ENCODE results near the gene PARD3. TPM values are rescaled to one million over a fixed set of nuclear protein-coding genes. Genes with fewer than 3 reads are reported as not detected.
A peak's percentile ranks its signal among the peaks of the same experiment; 100 is the strongest.

The PARD3 gene
- total and polyA plus RNA-seq, 8 donors, result 25.6 to 54.5 (median 47.8) TPM

DNA sequence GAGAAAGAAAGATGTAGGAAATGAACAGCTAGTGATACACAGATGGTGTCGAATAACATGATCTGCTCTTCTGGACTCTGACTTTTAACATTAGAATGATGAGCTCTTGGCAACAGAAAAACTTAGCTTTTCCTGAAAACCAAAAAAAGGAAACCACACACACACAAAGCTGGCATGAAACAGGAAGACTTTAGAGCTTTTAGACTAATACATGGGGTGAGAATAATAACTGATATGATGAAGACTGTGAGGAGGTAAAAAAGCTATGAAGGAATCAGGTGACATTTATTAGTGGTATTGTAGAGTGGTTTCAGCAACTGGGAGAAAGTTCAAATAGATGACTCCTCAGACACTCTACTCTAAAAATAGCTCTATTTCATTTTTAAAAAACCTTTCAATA is 491.9 kb downstream of the PARD3 start:
- peaks cover 7 to 8% of the 10 kb centered on the region in 2 donors for H3K4me1 ChIP-seq
- no peaks in the 10 kb centered on the region for H3K36me3 ChIP-seq
- peak overlapping the region in 1 of 2 donors; percentile 39 for H3K27ac ChIP-seq
- TF ChIP-seq, protein P1, sequence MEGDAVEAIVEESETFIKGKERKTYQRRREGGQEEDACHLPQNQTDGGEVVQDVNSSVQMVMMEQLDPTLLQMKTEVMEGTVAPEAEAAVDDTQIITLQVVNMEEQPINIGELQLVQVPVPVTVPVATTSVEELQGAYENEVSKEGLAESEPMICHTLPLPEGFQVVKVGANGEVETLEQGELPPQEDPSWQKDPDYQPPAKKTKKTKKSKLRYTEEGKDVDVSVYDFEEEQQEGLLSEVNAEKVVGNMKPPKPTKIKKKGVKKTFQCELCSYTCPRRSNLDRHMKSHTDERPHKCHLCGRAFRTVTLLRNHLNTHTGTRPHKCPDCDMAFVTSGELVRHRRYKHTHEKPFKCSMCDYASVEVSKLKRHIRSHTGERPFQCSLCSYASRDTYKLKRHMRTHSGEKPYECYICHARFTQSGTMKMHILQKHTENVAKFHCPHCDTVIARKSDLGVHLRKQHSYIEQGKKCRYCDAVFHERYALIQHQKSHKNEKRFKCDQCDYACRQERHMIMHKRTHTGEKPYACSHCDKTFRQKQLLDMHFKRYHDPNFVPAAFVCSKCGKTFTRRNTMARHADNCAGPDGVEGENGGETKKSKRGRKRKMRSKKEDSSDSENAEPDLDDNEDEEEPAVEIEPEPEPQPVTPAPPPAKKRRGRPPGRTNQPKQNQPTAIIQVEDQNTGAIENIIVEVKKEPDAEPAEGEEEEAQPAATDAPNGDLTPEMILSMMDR (IDR thresholded peaks at IDR 0.05), result no peak
- intact Hi-C loops (cut with DNase I), result no loop called here
- peak; percentile 10 for ATAC-seq
- no peaks in the 10 kb centered on the region for H3K27me3 ChIP-seq
- H3K9me3 ChIP-seq, result no peaks in the 10 kb centered on the region
- no peak for DNase-seq
- no peak overlapping the region for H3K4me3 ChIP-seq

DNA sequence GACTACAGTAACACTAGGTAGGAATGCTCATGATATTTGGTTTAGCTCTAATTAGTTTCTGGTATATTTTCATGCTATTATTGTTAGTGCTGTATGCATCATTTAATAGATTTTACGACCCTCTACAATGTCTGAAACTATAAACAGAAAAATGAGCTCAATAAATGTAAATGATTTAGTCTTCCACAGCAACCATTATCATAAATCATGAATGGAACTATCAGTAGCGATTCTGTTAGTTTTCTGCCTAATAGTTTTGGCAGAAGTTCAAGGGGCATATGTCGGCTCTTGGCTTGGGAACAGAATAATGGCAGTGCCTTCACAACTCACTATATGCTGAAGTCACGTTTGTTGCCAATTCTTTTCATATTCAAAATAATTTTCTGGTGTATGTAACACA is 494.8 kb downstream of the PARD3 start:
- DNase-seq, result peak in 1 of 4 donors; percentile 36
- intact Hi-C loops (cut with DNase I), result no loop called here
- peak overlapping the region in 1 of 2 donors; percentile 27 for H3K27ac ChIP-seq
- H3K36me3 ChIP-seq, result no peaks in the 10 kb centered on the region
- H3K27me3 ChIP-seq, result no peaks in the 10 kb centered on the region
- H3K4me3 ChIP-seq, result no peak overlapping the region
- H3K9me3 ChIP-seq, result no peaks in the 10 kb centered on the region
- H3K4me1 ChIP-seq, result peaks cover 7 to 8% of the 10 kb centered on the region in 2 donors
- TF ChIP-seq, protein P1 (IDR thresholded peaks at IDR 0.05), result no peak
- no peak for ATAC-seq

DNA sequence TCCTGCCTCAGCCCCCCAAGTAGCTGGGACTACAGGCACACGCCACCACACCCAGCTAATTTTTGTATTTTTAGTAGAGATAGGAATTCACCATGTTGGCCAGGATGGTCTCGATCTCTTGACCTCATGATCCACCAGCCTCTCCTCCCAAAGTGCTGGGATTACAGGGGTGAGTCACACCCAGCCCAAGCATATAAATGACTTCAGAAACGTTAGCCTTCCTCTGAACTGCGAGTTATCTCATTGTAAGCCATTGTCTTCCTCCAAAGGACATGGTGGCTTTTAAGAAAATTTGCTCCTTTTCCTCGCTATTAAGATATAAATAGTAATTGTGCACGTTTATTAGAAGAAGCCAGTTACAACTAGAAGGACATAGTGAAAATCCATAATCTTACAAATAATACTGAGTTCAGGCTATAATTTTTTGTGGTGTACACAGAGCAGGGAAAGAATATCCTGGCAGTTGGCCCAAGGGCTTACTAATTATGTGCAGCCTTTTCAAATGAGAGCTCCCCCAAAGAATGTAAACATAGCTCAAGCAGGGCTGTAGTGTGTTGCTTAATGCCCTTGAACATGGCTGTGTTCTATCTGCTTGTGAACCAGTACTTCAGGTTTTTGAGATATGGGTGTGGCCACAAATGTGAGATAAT is 495.8 kb downstream of the PARD3 start:
- DNase-seq (peak in 3 of 4 donors; percentile 68 to 95 (median 90)), ATAC-seq (peak; percentile 94)
- Histone ChIP-seq H3K27me3 (no peaks in the 10 kb centered on the region), H3K36me3 (no peaks in the 10 kb centered on the region), H3K4me3 (no peak overlapping the region), H3K27ac (peak overlapping the region; percentile 63 to 76), H3K9me3 (no peaks in the 10 kb centered on the region), H3K4me1 (peaks cover 7 to 8% of the 10 kb centered on the region in 2 donors)
- TF ChIP-seq, protein P1 (IDR thresholded peaks at IDR 0.05), result no peak
- intact Hi-C loops (cut with DNase I), result no loop called here

DNA sequence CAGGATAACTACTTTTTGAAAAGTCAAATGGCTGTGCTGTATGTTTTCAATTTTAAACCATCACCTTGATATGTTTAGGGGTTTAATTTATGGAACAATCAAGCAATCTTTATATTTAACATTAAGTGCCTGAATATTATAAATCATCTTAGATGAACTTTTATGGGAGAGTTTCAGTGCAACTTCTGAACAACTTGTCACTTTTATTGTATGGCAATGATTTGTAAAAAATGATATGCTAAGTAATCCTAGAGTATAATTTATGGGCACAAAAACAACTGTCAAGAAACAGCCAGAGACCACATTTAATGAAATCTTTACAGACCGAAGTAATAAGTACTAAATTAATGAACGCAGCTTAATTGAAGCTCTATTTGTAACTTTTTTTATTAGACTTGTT is 498.9 kb downstream of the PARD3 start:
- Histone ChIP-seq H3K27ac (no peak overlapping the region), H3K9me3 (no peaks in the 10 kb centered on the region), H3K36me3 (no peaks in the 10 kb centered on the region), H3K27me3 (no peaks in the 10 kb centered on the region), H3K4me1 (peaks cover 7 to 8% of the 10 kb centered on the region in 2 donors), H3K4me3 (no peak overlapping the region)
- no peak for DNase-seq
- no peak for ATAC-seq
- TF ChIP-seq, protein P1 (IDR thresholded peaks at IDR 0.05), result no peak
- intact Hi-C loops (cut with DNase I), result no loop called here

DNA sequence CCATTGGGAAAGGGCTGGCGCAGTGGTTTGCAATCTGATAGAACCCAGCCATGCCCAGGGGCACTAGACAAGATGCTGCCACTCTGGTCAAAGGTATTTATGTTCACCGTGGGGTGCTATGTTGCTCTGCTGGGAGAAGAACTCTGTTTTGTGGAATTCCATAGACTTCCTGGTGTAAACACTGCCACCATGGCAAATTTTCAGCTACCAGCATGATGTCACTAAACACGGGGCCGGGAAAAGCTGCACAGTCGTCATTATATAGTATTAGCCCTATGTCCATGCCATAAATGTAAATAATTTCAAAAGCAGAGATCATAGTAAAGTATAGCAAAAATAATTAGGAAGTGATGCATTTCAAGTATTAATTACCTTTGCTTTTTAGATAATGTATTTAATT is 500.6 kb downstream of the PARD3 start:
- H3K27ac ChIP-seq, result no peak overlapping the region
- DNase-seq (no peak), ATAC-seq (no peak)
- no peak overlapping the region for H3K4me3 ChIP-seq
- no peaks in the 10 kb centered on the region for H3K36me3 ChIP-seq
- no peaks in the 10 kb centered on the region for H3K9me3 ChIP-seq
- H3K27me3 ChIP-seq, result no peaks in the 10 kb centered on the region
- peaks cover 0 to 4% of the 10 kb centered on the region in 2 donors for H3K4me1 ChIP-seq
- intact Hi-C loops (cut with DNase I), result no loop called here
- TF ChIP-seq, protein P1 (IDR thresholded peaks at IDR 0.05), result no peak
